Activated naive CD4-positive, alpha-beta T cell treated with anti-CD3 and anti-CD28 coated beads, Interleukin-2, amount 50 U/mL, for 72 hours (primary cell): ENCODE data around the gene EEF1AKMT4. TPM values are rescaled to one million over a fixed set of nuclear protein-coding genes. Genes with fewer than 3 reads are reported as not detected.
A peak's percentile ranks its signal among the peaks of the same experiment; 100 is the strongest.

Experiments
- ATAC-seq, 2 donors: fragments of 150-1000 bp; cut with Tn5 transposase; 2 replicates each; pipeline ENCODE4 v1.10.0; 2021; ENCODE audit warnings: mild to moderate bottlenecking in 2 of 2, moderate library complexity in 2 of 2
- DNase-seq, 2 donors: peaks; one replicate each; pipeline ENCODE4 v3.0.0; 2021 to 2022; ENCODE audit warnings: low spot score in 2 of 2
- H3K27ac Mint-ChIP-seq, 2 donors: one replicate each; pipeline ENCODE4 v1.8.0; 2022; ENCODE audit warnings: mild to moderate bottlenecking in 2 of 2, mixed read lengths in 2 of 2
- H3K36me3 Mint-ChIP-seq, 2 donors: one replicate each; pipeline ENCODE4 v1.8.0; 2022; ENCODE audit warnings: mixed read lengths in 2 of 2
- H3K9me3 Mint-ChIP-seq, 2 donors: one replicate each; pipeline ENCODE4 v1.8.0; 2022; ENCODE audit warnings: mixed read lengths in 2 of 2
- total RNA-seq, 2 donors: library from RNA; stranded (reverse); gene quantifications; one replicate each; pipeline ENCODE4 v1.2.3, GENCODE V29; 2022

EEF1AKMT4 gene
- total RNA-seq, 2 donors from 2014 or later, result 8.3 to 9.9 TPM

DNA sequence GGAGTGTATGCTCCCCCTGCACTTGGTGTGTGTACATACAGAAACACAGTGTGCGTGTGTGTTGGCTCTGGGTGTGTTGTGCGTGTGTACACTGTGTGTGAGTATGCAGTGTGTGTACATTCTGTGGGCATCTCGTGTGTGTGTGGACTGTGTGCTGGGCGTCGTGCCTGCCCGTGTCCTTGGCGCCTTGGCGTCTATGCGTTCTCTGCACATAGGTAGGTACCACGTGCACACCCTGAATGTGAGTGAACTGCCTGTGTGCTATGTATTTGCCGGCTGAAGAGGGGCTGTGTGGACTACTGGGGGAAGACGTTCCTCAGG, 25.9 kb downstream of the EEF1AKMT4 start:
- H3K36me3 Mint-ChIP-seq, result peaks cover 6 to 8% of the 10 kb centered on the region in 2 donors
- ATAC-seq (no peak), DNase-seq (no peak)
- no peaks in the 10 kb centered on the region for H3K9me3 Mint-ChIP-seq
- no peak overlapping the region for H3K27ac Mint-ChIP-seq

DNA sequence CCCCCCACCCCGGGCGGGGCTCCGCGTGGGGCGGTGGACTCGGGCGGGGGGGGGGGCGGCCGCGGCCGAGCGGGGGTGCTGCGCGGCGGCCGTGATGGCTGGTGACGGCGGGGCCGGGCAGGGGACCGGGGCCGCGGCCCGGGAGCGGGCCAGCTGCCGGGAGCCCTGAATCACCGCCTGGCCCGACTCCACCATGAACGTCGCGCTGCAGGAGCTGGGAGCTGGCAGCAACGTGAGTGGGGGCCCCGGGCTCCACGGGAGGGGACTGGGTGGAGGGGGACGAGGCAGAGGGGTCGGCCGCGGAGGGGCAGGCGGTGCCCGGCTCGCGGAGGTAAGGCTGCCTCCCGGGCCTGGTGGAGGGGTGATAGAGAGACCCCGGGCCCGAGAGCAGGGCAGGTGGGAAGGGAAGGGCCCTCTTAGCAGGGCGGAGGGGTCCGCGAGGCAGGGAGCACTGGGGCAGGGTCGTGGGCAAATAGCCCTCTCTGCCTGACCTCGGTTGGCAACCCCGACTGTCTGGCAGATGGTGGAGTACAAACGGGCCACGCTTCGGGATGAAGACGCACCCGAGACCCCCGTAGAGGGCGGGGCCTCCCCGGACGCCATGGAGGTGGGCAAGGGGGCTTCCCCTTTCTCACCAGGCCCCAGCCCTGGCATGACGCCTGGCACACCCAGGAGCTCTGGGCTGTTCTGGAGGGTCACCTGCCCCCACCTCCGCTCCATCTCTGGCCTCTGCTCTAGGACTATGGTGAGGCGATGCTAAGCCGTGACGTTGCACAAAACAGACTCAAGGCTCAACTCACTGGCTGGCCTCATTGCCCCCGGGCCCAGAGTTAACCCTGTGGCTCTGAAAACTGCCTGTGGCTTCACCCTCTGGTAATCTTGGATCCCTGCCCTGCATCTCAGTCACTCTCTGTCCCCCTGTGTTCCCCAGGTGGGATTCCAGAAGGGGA, 26.8 kb downstream of the EEF1AKMT4 start, which contains the start of gene ECE2:
ECE2 (plus strand) TSS at position 62 of the 950 bp plus-strand sequence; CDS start at position 194, 132 bp downstream.
- ATAC-seq (no peak), DNase-seq (no peak)
- Mint-ChIP-seq H3K36me3 (peaks cover 6 to 8% of the 10 kb centered on the region in 2 donors), H3K9me3 (no peaks in the 10 kb centered on the region), H3K27ac (no peak within 1 kb of the TSS)

DNA sequence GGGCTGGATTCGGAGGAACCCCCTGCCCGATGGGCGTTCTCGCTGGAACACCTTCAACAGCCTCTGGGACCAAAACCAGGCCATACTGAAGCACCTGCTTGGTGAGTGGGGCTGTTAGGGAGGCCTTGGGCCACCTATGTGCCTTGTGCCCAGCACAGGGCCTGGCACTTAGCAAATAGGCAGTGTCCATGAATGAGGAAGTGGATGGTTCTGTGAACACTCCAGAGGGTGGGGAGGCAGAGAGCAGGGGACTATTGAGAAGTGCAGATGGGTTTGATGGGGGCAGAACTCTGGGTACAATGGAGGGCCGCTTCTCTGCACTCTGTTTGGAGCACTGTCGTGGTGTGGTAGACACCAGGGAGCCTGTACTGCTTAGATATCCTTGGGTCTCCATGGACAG, 27.9 kb downstream of the EEF1AKMT4 start:
- DNase-seq, result no peak
- no peak for ATAC-seq
- no peaks in the 10 kb centered on the region for H3K9me3 Mint-ChIP-seq
- peaks cover 6 to 8% of the 10 kb centered on the region in 2 donors for H3K36me3 Mint-ChIP-seq
- H3K27ac Mint-ChIP-seq, result no peak overlapping the region

DNA sequence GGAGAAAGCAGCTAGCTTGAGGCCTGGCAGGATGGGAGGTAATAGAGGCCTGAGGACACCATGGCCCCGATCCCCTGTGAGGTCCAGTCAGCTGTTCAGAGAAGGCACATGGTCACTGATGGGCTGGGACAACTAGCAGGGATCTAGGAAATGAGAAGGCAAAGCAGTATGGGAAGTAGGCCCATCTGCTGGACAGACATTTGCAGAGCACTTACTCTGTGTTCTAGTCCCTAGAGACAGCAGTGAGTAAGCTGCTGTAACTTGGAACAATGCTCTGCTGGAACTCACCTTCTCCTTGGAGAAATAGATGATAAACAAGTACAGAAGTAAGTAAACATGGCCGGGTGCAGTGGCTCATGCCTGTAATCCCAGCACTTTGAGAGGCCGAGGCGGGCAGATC, 33.5 kb downstream of the EEF1AKMT4 start:
- no peaks in the 10 kb centered on the region for H3K36me3 Mint-ChIP-seq
- H3K27ac Mint-ChIP-seq, result no peak overlapping the region
- H3K9me3 Mint-ChIP-seq, result no peaks in the 10 kb centered on the region
- ATAC-seq, result no peak
- no peak for DNase-seq

DNA sequence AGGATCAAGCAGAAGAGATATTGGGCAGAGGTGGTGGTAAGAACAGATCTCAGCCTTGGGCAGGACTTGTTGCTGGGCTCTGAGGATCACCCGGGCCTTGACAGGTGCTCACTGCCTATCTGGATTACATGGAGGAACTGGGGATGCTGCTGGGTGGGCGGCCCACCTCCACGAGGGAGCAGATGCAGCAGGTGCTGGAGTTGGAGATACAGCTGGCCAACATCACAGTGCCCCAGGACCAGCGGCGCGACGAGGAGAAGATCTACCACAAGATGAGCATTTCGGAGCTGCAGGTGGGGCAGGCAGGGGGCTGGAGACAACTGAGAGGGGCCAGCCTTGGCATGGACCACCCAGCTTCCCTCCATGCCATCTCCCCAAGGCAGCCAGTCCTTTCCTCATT, 34.2 kb downstream of the EEF1AKMT4 start:
- ATAC-seq, result no peak

DNA sequence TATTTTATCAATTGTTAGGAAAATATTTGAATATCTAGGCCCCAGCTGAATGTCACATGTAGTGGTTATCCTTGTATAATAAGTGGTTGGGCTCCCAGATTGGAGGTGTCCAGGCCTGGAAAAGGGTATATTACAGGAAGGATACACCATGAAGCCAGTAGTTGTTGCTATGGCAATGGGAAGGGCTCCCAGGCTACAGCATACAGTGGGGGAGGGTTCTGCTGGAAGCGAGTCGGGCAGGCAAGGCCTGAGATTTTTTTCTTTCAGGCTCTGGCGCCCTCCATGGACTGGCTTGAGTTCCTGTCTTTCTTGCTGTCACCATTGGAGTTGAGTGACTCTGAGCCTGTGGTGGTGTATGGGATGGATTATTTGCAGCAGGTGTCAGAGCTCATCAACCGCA, 35.2 kb downstream of the EEF1AKMT4 start:
- H3K36me3 Mint-ChIP-seq, result no peaks in the 10 kb centered on the region
- ATAC-seq (peak; percentile 53 to 71), DNase-seq (peak in 1 of 2 donors; percentile 34)
- H3K27ac Mint-ChIP-seq, result no peak overlapping the region
- H3K9me3 Mint-ChIP-seq, result no peaks in the 10 kb centered on the region

More for the DNA sequence above, 34.2 kb downstream of the EEF1AKMT4 start:
- DNase-seq, result no peak
- Mint-ChIP-seq H3K36me3 (no peaks in the 10 kb centered on the region), H3K9me3 (no peaks in the 10 kb centered on the region), H3K27ac (no peak overlapping the region)

DNA sequence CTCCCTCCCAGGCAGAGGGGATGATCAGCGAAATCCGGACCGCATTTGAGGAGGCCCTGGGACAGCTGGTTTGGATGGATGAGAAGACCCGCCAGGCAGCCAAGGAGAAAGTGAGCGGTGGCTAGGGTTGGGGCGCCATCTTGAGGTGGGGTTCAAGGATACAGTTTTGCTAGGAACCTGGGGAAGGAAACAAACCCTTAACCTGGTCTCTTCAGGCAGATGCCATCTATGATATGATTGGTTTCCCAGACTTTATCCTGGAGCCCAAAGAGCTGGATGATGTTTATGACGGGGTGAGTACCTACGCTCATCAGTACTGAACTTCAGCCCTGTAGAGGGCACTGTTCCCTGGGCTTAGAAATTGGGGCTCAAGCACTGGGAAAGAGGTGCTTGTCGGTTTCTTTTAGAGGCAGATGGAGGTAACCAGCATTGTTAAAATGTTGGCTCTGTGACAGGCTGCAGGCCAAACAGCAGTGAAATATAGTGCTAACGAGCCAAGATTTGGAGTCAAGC, 40.0 kb downstream of the EEF1AKMT4 start:
- DNase-seq (peak in 1 of 2 donors; percentile 79), ATAC-seq (peak; percentile 82 to 85)
- Mint-ChIP-seq H3K9me3 (no peaks in the 10 kb centered on the region), H3K36me3 (no peaks in the 10 kb centered on the region), H3K27ac (no peak overlapping the region)

DNA sequence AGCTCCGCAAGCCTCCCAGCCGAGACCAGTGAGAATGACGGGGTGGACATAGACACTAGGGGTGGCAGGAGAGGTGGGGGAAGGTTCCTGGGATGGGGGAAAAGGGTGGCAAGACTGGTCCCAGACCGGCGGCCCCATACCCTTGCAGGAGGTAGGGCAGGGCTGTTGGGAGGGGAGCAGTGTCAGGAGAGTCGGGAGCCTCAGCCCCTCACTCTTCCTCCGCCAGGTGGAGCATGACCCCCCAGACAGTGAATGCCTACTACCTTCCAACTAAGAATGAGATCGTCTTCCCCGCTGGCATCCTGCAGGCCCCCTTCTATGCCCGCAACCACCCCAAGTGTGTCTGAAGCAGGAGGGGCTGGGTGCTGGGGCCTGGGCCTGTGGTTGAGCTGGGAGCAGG, 40.9 kb downstream of the EEF1AKMT4 start:
- no peak for DNase-seq
- no peaks in the 10 kb centered on the region for H3K9me3 Mint-ChIP-seq
- no peak overlapping the region for H3K27ac Mint-ChIP-seq
- no peaks in the 10 kb centered on the region for H3K36me3 Mint-ChIP-seq
- ATAC-seq, result no peak

DNA sequence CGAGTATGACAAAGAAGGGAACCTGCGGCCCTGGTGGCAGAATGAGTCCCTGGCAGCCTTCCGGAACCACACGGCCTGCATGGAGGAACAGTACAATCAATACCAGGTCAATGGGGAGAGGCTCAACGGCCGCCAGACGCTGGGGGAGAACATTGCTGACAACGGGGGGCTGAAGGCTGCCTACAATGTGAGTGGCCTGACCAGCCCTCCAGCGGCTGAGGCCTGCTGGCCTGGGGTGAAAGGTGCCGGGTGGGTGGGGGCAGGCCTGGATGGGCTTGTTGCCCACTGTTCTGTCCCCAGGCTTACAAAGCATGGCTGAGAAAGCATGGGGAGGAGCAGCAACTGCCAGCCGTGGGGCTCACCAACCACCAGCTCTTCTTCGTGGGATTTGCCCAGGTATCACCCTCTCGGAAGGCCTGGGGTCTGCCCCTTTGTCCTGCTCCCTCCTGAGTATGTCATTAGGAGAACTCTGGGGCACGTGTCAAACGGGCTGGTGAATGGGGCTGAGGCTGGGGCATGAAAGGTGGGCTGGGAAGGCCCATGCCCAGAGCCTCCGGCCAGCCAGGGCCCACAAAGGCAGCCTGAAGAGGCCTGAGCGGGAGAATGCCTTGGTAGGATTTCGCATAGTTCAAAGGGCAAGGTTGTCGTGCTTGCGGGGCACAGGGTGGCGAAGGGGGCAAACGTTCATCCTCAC, 41.7 kb downstream of the EEF1AKMT4 start:
- H3K27ac Mint-ChIP-seq, result no peak overlapping the region
- ATAC-seq, result no peak
- DNase-seq, result no peak
- H3K9me3 Mint-ChIP-seq, result no peaks in the 10 kb centered on the region
- no peaks in the 10 kb centered on the region for H3K36me3 Mint-ChIP-seq

DNA sequence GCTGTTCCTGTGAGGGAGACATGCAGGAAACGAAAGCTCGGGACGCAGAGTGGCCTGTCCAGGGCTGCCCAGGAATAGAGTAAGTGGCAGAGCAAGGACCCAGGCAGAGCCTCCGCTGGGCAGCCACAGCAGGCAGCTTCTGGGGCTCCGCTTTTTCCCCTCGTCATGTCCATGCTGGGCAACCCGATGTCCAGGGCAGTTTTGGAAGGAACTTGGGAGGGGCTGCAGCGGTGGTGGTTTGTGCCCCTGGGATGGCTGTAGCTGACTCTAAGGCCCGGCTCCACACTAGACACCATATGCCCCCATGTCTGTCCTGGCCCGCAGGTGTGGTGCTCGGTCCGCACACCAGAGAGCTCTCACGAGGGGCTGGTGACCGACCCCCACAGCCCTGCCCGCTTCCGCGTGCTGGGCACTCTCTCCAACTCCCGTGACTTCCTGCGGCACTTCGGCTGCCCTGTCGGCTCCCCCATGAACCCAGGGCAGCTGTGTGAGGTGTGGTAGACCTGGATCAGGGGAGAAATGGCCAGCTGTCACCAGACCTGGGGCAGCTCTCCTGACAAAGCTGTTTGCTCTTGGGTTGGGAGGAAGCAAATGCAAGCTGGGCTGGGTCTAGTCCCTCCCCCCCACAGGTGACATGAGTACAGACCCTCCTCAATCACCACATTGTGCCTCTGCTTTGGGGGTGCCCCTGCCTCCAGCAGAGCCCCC, 42.4 kb downstream of the EEF1AKMT4 start:
- Mint-ChIP-seq H3K36me3 (no peaks in the 10 kb centered on the region), H3K9me3 (no peaks in the 10 kb centered on the region), H3K27ac (no peak overlapping the region)
- DNase-seq (no peak), ATAC-seq (no peak)

DNA sequence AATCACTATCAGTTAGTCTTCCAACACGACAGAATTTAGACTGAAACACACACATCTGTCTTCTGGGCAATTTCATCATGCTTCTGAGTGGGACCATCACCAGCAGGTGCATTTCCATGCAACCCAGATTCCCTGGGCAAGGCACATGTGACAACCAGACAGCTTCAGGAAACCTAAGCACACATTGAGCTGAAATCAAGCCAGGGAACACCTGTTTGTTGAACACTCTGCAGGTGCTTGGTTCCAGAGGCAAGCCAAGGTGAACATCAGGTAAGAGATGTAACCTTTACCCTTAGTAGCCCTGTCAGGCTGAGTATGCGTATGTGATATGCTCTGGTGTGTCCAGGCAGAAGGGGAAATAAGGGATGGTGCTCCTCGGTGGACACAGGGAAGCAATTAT, 46.3 kb downstream of the EEF1AKMT4 start:
- no peaks in the 10 kb centered on the region for H3K9me3 Mint-ChIP-seq
- no peak for ATAC-seq
- no peak overlapping the region for H3K27ac Mint-ChIP-seq
- no peak for DNase-seq
- peaks cover 11 to 15% of the 10 kb centered on the region in 2 donors for H3K36me3 Mint-ChIP-seq

DNA sequence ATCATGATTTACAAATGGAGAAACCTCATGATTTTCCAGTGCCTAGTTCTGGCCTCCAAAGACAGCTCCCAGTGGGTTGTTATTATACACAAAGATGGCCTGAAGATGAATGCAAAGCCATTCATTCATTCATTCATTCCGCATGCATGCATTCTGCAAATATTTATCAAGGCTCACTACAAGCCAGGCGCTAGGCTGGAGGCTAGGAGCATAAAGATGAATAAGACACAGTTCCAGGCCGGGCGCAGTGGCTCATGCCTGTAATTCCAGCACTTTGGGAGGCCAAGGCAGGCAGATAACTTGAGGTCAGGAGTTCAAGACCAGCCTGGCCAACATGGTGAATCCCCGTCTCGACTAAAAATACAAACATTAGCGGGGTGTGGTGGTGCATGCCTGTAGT, 47.1 kb downstream of the EEF1AKMT4 start:
- no peak for ATAC-seq
- Mint-ChIP-seq H3K36me3 (peaks cover 12 to 19% of the 10 kb centered on the region in 2 donors), H3K9me3 (no peaks in the 10 kb centered on the region), H3K27ac (no peak overlapping the region)
- no peak for DNase-seq

DNA sequence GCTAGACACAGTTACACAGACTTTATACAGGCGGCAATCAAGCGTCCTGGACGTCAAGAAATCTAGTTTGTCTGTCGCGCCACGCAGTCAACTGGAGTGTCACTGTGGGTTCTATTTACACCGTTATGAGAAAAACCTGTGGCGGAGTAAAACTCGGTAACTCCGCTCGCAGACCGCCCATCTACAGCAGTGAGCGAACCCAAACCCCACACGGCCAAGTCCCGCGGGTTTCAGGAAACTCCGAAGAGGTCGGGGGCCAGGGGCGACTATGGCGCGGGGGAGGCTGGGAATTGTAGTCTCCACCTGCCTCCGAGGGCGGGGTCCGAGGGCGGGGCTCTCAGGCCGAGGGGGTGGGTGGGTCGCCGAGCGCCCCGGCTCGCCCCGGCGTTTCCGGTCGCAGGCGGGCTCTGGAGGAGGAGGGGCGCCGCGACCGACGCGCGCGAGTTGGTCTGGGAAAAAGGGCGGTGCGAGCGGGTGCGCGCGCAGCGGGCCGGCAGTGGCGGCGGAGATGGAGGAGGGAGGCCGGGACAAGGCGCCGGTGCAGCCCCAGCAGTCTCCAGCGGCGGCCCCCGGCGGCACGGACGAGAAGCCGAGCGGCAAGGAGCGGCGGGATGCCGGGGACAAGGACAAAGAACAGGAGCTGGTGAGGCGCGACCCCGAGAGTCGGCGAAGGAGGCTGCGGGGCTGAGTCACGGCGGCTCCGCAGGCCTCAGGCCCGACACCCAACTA, 49.5 kb downstream of the EEF1AKMT4 start, which contains the start of gene PSMD2:
PSMD2 (plus strand) TSS at position 483 of the 729 bp plus-strand sequence; CDS start at position 509, 26 bp downstream.
- ATAC-seq (peak; percentile 95 to 96), DNase-seq (peak; percentile 95 to 96)
- Mint-ChIP-seq H3K27ac (peak within 1 kb of the TSS; percentile 93 to 97), H3K36me3 (peaks cover 12 to 25% of the 10 kb centered on the region in 2 donors), H3K9me3 (no peaks in the 10 kb centered on the region)

DNA sequence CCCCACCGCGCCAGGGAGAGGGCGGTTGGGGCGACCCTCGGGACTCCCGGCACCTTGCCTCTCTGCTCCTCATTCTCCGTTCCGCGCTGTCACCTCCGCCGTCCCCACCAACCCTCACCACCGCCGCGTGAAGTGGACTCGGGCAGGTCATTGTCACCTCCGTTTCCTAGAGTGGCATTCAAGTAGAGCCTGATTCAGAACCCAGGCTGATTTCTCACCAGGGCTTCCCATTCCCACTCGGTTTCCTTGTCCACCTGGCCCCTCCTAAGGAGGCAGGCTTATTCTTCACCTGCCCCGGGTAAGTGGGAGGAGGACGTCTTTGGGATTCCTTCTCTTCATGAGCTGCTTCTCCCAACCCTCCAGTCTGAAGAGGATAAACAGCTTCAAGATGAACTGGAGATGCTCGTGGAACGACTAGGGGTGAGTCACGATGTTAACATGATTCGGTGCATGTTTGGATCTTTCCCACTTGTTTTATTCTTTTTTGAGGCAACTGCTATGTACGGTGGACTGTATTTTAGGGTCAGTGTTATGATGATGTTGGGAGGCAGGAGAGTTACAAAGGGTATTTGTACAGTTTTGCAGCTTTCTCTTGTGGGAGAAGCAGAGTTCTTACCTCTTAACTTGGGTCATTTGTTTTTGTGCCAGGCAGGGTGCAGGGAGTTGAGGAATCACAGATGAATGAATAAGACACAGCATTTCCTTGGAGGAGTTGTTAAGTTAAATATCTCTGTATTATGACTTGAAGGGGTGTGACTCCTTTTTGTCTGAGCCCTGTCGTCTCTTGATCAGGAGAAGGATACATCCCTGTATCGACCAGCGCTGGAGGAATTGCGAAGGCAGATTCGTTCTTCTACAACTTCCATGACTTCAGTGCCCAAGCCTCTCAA, 50.3 kb downstream of the EEF1AKMT4 start:
- no peak for ATAC-seq
- Mint-ChIP-seq H3K27ac (peak overlapping the region; percentile 93 to 97), H3K36me3 (peaks cover 20 to 25% of the 10 kb centered on the region in 2 donors), H3K9me3 (no peaks in the 10 kb centered on the region)
- no peak for DNase-seq

DNA sequence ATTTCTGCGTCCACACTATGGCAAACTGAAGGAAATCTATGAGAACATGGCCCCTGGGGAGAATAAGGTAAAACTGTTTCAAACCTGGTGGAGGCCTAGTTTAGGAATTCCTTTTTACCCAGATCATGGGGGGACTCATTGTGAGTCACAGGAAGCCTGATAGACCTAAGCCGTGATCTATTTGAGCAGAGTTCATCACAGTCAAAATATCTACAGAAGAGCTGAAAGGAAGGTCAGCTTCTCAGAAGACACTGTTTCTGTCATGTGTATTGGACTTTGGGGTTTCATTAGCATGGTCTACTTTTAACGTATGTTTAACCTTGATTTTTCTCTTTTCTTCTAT, 50.9 kb downstream of the EEF1AKMT4 start:
- DNase-seq (no peak), ATAC-seq (no peak)
- no peaks in the 10 kb centered on the region for H3K9me3 Mint-ChIP-seq
- peaks cover 23 to 25% of the 10 kb centered on the region in 2 donors for H3K36me3 Mint-ChIP-seq
- H3K27ac Mint-ChIP-seq, result peak overlapping the region; percentile 55 to 93
